Measurements from ENCODE around the gene POLDIP3.

DNA sequence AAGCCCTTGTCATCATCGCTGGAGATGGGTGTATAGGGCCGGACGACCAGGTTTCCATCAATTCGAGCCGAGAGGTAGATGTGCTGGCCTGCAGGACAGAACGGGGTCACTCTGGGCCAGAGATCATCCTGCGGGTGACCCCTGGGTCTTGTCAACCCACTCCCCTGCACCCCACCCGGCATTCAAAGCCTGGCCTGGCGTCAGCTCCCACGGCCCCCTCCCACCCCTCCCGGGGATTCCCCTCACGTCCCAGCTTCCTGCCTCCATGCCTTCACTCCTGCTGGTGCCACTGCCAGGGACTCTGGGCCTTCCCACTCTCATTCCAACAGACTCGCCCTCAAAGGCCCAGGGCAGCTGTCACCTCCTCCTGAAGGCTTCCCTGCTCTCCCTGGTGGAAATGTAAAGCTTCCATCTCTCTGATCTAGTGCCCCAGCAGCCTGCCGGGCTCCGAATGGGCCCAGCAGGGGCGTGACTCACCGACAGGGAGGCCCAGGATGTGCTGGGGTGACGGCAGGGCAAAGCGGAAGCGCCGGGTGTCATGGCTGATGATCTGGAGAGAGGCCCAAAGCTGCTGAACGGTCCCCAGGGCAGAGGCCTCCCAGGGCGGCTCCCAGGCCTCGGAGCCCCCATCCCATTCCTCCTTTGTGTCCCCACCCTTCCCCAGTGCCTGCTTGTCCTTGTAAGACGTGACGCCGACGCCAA lies 16.4 kb upstream of the POLDIP3 start:
- TF ChIP-seq POLR2A (IDR thresholded peaks at IDR 0.05) = no peak
- TF ChIP-seq, protein P1, sequence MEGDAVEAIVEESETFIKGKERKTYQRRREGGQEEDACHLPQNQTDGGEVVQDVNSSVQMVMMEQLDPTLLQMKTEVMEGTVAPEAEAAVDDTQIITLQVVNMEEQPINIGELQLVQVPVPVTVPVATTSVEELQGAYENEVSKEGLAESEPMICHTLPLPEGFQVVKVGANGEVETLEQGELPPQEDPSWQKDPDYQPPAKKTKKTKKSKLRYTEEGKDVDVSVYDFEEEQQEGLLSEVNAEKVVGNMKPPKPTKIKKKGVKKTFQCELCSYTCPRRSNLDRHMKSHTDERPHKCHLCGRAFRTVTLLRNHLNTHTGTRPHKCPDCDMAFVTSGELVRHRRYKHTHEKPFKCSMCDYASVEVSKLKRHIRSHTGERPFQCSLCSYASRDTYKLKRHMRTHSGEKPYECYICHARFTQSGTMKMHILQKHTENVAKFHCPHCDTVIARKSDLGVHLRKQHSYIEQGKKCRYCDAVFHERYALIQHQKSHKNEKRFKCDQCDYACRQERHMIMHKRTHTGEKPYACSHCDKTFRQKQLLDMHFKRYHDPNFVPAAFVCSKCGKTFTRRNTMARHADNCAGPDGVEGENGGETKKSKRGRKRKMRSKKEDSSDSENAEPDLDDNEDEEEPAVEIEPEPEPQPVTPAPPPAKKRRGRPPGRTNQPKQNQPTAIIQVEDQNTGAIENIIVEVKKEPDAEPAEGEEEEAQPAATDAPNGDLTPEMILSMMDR (IDR thresholded peaks at IDR 0.05) = no peak
- no peak for TF ChIP-seq POLR2AphosphoS5 (IDR thresholded peaks at IDR 0.05)

Measured in suprapubic skin (tissue), 4 donors.